GM19351 (cell line): ENCODE measurements around the gene ADRB1.

Experiments used
- ATAC-seq: cut with Tn5 transposase; IDR thresholded peaks from one replicate; pipeline ENCODE4 v1.9.1; 2021; ENCODE audit warnings: mild to moderate bottlenecking, moderate library complexity; ENCODE audit not compliant: unreplicated experiment

The ADRB1 gene

DNA sequence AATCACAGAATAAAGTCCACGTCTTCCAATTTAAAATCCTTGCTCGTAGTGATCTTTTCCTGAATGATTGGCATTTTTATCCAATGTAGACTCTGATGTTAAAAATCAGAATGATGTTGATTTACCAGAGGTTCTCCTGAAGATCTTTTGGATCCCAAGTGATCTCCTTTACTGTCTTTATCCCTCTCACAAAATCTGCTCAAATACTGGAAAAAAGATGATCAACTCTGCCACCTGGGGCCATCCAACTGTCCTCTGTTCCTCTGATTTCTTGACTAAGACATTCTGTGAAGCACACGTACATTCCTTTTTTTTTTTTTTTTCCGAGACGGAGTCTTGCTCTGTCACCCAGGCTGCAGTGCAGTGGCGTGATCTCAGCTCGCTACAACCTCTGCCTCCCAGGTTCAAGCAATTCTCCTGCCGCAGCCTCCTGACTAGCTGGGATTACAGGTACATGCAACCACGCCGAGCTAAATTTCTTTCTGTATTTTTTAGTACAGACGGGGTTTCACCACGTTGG lies 18.0 kb upstream of the ADRB1 start:
- ATAC-seq = no peak

DNA sequence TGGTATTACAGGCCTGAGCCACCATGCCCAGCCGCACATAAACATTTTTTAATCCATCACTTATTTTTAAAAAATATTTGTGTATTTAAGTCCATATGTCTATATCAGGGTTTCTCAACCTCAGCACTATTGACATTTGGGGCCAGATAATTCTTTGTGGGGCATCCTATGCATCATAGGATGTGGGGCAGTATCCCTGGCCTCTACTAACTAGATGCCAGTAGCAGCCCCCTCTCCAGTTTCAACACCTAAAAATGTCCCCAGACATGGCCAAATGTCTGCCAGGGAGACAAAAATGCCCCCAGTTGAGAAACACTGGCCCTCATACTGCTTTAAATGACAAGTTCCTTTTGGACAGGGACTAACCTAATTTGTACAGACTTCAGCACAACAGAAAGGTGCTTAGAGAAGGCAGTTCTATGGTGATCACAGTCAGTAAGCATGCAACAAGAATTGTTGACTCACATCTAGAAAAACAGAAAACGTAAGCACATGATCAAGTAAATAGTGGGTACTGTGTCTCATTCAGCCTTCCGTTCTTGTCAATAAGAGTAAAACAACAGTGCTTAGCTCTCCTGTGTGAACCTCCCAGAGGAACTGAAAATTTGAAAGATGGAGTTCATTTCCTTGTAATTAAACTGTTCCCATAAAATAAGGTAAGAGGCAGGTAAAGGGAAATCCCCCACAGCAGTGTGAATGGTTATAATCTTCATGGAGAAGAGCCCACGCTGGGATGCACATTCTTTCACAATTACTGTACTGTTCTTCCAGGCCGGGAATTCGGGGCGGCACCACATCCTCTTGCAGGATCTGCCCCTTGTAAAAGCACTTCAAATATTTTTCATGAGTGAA lies 17.3 kb upstream of the ADRB1 start:
- no peak for ATAC-seq

DNA sequence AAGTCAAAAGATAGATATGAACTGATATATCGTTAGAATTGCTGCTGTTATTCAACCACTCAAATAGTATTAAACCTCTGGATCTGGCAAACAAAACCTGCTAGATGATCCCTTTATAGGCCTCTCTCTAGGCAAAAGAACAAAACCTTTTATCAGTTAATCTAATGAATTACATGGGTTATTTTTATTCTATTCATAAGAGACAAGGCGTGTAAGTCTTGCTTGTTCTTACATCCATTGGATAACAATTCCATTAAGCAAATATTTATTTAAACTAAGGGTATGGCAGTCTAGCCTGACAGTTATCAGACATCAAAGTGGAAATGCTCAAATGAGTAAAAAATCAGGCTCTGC lies 16.6 kb upstream of the ADRB1 start:
- ATAC-seq = no peak

DNA sequence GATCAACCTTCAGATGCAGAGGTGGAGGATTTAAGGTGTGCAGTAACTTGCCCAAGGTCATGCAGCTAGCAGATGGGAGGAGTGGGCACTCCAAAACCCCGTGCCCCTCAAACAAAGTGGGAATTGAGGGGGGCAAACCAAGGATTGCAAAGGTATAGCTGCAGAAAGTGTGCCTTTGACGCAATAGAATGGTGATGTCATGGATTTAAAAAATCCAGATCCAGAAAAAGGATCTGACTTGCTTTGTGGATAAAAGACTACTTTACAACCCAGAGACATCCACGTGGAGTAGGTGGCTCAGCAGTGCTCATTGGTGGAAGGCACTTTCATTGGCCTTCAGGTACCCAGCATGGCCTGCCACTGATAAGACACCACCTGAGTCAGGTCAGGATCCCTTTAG lies 15.7 kb upstream of the ADRB1 start:
- ATAC-seq = no peak

DNA sequence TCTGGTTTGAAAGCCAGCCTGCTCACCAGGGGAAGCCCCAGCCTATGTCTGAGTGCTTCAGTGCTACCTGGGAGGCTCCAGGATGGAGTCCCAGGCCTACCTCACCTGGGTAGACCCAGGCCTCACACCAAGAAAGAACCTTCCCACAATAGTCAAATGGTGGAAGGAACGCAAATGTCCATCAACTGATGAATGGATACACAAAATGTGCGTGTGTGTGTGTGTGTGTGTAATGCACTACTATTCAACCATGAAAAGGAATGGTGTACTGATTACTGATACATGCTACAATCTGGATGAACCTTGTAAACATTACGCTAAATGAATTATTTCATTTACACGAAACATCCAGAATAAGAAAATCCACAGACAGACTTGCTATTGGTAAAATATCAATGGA lies 15.2 kb upstream of the ADRB1 start:
- ATAC-seq = no peak

DNA sequence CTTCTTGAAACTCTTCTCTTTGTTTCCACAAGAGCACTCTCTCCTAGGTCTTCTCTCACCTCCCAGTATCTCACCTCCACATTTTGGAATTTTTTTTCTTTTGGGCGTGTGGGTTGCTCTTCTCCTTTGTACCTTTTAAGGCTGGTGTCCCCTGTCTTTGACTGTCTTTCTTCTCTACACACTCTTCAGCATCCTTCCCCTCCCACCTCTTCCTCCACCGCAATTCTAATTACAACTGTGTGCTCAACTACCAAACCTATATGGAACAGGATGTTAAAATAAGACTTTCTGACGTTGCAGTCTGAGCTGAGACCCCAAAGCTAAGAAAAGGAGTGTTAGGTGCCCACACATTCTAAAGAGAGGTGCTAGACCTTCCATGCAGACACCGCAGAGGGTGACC lies 14.0 kb upstream of the ADRB1 start:
- no peak for ATAC-seq

DNA sequence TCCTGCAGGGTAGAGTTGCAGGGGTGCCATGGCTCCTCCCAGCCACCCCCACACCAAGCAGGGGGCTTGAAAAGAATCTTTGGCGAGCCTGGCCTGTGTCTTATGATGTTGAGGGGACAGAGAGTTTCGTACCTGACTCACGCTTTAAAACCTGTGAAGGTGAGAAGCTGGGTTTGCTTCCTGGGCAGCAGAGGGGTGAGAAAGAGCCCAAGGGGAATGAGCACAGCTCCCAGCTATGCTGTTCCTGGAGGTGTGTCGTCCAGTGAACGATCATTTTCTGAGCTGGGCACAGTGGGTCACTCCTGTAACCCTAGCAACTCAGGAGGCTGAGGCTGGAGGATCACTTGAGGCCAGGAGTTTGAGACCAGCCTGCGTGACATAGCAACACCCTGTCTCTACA lies 13.5 kb upstream of the ADRB1 start:
- no peak for ATAC-seq

DNA sequence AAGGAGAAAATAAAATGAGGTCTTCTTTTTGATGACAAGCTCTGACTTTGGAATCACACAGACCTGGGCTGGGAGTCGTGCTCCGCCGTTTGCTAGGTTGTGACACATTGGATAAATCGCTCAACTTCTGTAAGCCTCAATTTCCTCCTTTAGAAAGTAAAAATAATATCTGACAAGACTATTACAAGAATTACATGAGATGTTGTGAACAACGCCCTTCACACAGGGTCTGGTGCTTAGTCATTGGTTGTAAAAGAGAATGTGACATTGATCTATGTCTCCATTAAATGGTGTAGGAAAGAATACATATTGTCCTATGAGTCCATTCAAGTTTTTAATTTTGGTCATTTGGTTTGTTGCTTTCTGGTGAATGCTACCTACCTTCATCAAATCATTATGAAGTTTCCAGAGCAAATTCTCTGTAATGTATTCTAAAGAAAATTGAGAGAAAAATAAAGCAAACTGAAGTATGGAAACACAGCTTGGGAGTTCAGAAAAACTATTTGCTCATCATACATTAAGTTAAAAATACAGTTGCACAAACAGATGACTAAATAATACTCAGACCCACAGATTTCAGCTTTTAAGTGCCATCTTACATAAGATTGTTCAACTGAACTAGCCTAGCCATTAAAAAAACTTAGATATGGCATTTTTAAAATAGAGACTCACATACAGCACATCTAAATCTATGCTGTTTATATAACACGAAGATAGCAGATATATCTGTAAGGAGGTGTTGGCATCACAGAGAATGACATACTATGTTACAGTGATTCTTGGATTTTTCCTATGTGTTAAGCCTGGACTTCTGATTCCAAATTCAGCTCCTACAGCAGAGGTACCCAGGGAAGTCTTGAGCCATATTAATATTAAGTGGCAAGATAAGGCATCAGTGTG lies 12.3 kb upstream of the ADRB1 start:
- ATAC-seq = no peak

DNA sequence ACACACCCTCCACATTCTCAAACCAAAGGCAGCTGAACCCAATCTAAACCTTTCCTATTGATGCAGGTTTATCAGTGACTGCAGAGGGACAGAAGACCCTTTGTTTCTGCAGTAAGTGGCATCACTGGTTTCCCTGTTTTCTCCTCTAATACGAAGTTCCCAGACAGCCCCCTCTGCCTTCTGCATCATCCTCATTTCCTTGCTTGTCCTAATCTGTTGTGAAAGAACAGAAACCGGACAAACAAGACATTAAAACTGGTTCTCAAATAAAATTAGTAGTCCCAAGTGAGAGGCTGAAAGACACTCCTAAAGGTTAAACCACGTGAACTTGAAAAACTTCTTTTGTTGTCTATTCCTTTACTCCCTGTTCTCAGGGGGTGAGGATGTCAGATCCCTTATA lies 10.1 kb upstream of the ADRB1 start:
- no peak for ATAC-seq

DNA sequence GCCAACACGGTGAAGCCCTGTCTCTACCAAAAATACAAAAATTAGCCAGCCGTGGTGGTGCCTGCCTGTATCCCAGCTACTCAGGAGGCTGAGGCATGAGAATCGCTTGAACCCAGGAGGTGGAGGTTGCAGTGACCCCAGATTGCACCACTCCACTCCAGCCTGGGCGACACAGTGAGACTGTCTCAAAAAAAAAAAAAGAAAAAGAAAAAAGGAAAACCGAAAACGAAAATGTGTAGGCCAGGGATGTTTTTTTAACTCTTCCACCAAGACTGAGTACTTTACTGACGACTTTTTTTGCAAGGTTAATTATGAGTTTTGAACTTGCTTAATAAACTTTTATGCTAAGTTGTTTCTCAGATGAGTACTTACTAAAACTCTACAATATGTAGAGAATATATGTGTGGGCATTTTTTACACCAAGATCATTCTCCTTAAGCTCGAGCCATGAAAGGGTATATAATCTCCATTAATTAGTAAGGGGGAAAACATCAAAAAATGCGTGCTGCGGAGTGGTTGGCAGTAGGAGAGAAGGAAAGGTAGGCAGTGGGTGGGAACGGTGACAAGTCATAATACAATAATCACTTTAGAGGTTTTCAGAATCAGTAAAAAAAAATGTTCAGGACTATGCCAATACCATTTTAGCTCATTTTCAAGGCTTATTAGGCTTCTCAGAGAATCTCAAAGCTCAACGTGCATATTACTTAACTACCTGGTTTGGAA lies 8.6 kb upstream of the ADRB1 start:
- no peak for ATAC-seq

DNA sequence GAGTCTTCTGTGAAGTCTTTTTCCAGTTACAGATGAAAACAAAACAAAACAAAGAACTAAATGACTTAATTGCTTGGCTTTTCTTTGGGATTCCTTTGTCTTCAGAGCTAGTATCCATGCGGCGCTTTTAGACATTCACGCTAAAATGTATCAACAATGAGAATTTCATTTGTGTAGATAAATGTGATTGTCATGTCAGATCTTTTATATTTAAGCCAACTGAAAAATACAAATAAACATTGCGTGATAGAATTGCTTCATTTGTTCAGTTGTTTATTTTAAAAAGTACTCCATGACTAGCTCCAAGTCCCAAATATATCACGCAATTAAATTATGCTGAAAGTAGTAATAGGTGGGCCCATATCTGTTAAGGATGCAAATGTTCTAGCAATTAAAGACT lies 7.9 kb upstream of the ADRB1 start:
- no peak for ATAC-seq

DNA sequence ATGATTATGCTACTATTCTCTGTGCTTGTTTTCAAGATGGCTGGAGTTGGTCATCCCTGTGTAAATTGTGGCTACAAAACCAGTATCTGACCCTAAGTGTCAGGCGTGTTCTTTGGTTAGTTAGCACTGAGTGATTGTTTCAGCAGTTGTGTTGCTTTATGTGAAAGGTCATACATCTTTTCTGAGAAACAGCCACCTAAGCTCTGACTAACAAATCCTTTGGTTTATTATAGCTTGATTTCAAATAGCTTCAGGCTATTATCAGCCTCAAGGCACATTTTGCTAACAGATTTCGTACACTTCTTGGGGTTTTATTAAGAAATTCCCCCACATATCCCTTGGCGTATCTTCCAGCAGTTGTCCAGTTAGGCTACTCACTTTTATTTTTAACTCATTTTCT lies 4.8 kb upstream of the ADRB1 start:
- no peak for ATAC-seq

DNA sequence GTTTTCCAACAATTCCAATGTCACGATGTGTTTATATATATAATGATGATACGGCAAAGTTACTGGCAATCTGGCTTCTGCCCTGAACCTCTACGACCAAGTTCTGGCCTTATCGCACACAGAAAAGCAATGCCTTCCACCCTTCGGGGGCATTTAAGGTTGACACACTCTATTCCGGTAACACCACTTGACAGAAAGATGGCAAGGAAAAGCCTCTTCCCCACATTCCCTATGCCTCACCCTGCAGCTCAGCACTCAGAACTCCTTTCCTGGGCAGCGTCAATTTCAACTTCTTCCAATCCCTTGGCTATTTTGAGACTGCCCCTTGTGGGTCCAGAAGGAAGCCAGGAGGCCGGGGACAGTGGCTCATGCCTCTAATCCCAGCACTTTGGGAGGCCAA lies 2.5 kb upstream of the ADRB1 start:
- ATAC-seq = no peak

DNA sequence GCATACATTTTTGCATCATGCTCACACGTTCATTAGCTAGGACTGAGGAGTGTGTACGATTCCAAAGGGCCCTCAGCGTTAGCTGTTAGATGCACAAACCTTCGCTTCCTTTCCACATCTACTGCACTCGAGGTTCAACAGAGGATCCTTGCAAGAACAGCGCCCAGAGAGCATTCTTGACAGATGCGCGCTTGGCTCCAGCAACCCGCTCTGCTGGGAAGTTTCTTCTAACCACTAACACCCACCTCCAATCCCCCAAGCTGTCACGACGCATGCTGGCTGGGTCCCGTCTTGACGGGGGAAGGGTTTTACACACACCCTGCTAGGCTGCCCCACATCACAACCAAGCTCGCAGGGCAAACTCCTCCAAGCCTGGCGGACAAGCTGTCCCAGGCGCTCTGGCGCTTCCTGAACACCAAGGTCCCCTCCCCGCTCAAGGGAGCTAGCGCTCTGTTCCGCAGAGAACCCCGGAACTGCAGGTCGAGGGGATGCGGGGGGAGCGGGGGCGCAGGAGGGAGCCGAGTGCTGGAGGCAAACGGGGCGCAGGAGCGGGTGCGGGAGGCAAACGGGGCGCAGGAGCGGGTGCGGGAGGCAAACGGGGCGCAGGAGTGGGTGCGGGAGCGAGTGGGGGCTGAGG lies 653 bp upstream of the ADRB1 start:
- ATAC-seq = peak; percentile 45

DNA sequence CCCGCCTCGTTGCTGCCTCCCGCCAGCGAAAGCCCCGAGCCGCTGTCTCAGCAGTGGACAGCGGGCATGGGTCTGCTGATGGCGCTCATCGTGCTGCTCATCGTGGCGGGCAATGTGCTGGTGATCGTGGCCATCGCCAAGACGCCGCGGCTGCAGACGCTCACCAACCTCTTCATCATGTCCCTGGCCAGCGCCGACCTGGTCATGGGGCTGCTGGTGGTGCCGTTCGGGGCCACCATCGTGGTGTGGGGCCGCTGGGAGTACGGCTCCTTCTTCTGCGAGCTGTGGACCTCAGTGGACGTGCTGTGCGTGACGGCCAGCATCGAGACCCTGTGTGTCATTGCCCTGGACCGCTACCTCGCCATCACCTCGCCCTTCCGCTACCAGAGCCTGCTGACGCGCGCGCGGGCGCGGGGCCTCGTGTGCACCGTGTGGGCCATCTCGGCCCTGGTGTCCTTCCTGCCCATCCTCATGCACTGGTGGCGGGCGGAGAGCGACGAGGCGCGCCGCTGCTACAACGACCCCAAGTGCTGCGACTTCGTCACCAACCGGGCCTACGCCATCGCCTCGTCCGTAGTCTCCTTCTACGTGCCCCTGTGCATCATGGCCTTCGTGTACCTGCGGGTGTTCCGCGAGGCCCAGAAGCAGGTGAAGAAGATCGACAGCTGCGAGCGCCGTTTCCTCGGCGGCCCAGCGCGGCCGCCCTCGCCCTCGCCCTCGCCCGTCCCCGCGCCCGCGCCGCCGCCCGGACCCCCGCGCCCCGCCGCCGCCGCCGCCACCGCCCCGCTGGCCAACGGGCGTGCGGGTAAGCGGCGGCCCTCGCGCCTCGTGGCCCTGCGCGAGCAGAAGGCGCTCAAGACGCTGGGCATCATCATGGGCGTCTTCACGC lies 825 bp downstream of the ADRB1 start:
- no peak for ATAC-seq

DNA sequence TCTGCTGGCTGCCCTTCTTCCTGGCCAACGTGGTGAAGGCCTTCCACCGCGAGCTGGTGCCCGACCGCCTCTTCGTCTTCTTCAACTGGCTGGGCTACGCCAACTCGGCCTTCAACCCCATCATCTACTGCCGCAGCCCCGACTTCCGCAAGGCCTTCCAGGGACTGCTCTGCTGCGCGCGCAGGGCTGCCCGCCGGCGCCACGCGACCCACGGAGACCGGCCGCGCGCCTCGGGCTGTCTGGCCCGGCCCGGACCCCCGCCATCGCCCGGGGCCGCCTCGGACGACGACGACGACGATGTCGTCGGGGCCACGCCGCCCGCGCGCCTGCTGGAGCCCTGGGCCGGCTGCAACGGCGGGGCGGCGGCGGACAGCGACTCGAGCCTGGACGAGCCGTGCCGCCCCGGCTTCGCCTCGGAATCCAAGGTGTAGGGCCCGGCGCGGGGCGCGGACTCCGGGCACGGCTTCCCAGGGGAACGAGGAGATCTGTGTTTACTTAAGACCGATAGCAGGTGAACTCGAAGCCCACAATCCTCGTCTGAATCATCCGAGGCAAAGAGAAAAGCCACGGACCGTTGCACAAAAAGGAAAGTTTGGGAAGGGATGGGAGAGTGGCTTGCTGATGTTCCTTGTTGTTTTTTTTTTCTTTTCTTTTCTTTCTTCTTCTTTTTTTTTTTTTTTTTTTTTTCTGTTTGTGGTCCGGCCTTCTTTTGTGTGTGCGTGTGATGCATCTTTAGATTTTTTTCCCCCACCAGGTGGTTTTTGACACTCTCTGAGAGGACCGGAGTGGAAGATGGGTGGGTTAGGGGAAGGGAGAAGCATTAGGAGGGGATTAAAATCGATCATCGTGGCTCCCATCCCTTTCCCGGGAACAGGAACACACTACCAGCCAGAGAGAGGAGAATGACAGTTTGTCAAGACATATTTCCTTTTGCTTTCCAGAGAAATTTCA lies 1.7 kb downstream of the ADRB1 start:
- no peak for ATAC-seq

DNA sequence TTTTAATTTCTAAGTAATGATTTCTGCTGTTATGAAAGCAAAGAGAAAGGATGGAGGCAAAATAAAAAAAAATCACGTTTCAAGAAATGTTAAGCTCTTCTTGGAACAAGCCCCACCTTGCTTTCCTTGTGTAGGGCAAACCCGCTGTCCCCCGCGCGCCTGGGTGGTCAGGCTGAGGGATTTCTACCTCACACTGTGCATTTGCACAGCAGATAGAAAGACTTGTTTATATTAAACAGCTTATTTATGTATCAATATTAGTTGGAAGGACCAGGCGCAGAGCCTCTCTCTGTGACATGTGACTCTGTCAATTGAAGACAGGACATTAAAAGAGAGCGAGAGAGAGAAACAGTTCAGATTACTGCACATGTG lies 2.4 kb downstream of the ADRB1 start:
- ATAC-seq = no peak

DNA sequence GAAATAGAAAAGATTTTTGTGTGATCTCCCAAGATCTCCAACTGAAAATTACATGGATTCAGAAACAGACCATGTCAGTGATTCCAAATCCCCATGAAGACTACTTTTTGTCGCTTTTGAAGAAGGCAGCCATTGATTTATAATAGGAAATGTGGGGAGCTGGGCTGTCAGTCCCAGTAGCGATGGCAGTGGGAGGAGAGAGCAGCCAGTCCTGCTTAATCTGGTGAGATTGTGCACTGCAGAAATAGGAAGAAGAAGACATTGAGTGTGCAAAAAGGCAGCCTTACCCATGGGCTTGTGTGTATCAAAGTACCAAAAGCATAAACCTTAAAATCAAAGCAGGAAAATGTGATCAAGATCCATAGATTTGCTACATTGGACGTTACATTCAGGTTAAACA lies 4.8 kb downstream of the ADRB1 start:
- no peak for ATAC-seq

DNA sequence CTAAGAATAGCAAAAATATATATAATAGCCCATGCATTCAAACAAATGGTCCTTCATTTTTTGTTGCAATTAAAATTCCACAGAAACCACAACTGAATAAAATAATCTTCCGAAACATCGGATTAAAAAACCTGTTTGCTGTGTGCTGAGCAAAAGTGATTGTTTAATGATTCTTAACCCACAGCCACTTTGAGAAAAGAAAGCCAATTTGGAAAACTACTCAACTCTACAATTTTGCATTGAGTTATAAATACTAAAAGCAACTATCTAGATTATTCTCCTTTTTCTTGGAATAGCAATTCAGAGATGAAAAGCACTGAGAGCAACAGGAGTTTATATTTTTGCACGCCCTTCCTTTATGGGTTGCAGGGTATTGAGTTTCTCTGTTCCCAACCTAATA lies 8.0 kb downstream of the ADRB1 start:
- no peak for ATAC-seq
